Skeletal muscle tissue (tissue), 4 donors: ENCODE data around the gene PNLIP. TPM values are rescaled to one million over a fixed set of nuclear protein-coding genes. Genes with fewer than 3 reads are reported as not detected.

ENCODE experiments used
- H3K27ac ChIP-seq: one replicate; pipeline ENCODE4 v1.7.0; 2013; ENCODE audit warnings: mild to moderate bottlenecking, low read depth, low read length, inconsistent platforms
- H3K27me3 ChIP-seq, 3 donors: one replicate each; pipeline ENCODE4 v1.7.0; 2013; ENCODE audit warnings: low read length in 3 of 3; ENCODE audit not compliant: control insufficient read depth in 3 of 3, insufficient read depth in 3 of 3
- H3K36me3 ChIP-seq, 3 donors: one replicate each; pipeline ENCODE4 v1.7.0; 2013; ENCODE audit warnings: low read length in 3 of 3; ENCODE audit not compliant: control insufficient read depth in 3 of 3, insufficient read depth in 3 of 3
- H3K4me1 ChIP-seq, 3 donors: one replicate each; pipeline ENCODE4 v1.7.0; 2013; ENCODE audit warnings: low read length in 3 of 3, mild to moderate bottlenecking in 3 of 3; ENCODE audit not compliant: control insufficient read depth in 3 of 3, insufficient read depth in 3 of 3
- H3K4me3 ChIP-seq, 3 donors: one replicate each; pipeline ENCODE4 v1.7.0; 2013; ENCODE audit warnings: low read length in 3 of 3
- H3K9ac ChIP-seq, 3 donors: one replicate each; pipeline ENCODE4 v1.7.0; 2013; ENCODE audit warnings: low read length in 3 of 3, mild to moderate bottlenecking in 3 of 3, moderate library complexity in 2 of 3, low read depth in 1 of 3
- H3K9me3 ChIP-seq, 3 donors: one replicate each; pipeline ENCODE4 v1.7.0; 2013; ENCODE audit warnings: low read length in 3 of 3; ENCODE audit not compliant: control insufficient read depth in 3 of 3
- total RNA-seq: library from RNA; depleted of rRNA; stranded (reverse); fragments of >200 nt; gene quantifications from one replicate; pipeline ENCODE4 v1.2.3, GENCODE V29; 2014
- donor health status: Osteomylitis.

The PNLIP gene
- total RNA-seq, 1 donor from 2014 or later, result 1.0 TPM

GRCh38 chr10:116538992-116539391, 6.7 kb upstream of the PNLIP start:
- H3K4me3 ChIP-seq, result no peak overlapping the region
- no peaks in the 10 kb centered on the region for H3K9me3 ChIP-seq
- no peaks in the 10 kb centered on the region for H3K27me3 ChIP-seq
- H3K27ac ChIP-seq, result no peak overlapping the region
- H3K9ac ChIP-seq, result no peak overlapping the region
- no peaks in the 10 kb centered on the region for H3K4me1 ChIP-seq
- H3K36me3 ChIP-seq, result no peaks in the 10 kb centered on the region

DNA sequence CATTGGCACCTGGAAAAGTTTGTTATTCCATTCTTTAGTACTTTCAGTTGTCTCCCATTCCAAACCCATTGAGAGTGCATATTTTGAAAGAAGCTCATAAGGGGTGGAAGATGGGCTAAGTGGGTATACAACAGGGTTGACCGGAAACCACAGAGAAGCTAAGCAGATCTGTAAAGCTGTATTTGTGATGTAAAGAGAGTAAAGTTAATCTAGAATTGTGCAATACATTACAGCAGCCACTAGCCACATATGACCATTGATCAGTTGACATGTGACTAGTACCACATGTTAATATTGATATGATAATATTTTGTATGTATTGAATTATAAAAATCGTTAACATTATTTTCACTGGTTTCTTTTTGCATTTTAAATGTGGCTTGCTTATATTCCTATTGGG, 4.9 kb upstream of the PNLIP start:
- Histone ChIP-seq H3K4me3 (no peak overlapping the region), H3K27ac (no peak overlapping the region), H3K4me1 (no peaks in the 10 kb centered on the region), H3K9me3 (no peaks in the 10 kb centered on the region), H3K9ac (no peak overlapping the region), H3K36me3 (no peaks in the 10 kb centered on the region), H3K27me3 (no peaks in the 10 kb centered on the region)

DNA sequence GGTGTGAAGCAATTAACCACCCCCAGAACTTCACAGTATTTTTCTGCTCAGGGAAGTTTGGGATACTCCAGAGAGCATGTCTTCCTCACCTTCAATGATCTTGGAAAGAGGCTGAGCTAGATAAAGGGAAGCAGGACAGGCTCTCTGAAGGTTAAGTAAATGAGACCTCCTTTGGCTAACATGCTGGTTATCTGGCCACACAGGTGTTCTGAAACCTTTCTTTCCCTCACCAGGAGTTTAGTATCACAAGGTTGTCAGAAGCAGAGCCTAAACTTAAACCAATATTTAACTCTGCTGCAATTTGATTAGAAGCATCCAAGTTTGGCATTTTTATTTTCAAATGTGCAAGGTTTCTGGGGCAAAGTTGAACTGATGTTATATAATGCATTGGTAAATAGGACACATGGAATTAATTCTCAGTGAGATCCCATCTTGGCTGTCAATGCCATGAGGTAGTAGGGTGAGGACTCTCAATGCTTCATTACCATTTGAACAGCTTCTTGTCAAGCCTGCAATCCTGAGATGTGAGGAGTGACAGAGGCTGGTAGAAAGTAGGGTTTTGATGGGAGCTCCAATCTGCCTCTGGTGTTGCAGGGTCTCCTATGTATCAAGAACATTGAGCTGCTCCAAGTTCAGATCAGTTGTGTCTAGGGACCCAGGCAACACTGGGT, 3.6 kb upstream of the PNLIP start:
- no peak overlapping the region for H3K27ac ChIP-seq
- no peaks in the 10 kb centered on the region for H3K9me3 ChIP-seq
- H3K36me3 ChIP-seq, result no peaks in the 10 kb centered on the region
- no peaks in the 10 kb centered on the region for H3K27me3 ChIP-seq
- no peaks in the 10 kb centered on the region for H3K4me1 ChIP-seq
- no peak overlapping the region for H3K4me3 ChIP-seq
- no peak overlapping the region for H3K9ac ChIP-seq

- Histone ChIP-seq H3K9me3 (no peaks in the 10 kb centered on the region), H3K4me1 (no peaks in the 10 kb centered on the region), H3K27ac (no peak overlapping the region), H3K9ac (no peak overlapping the region), H3K4me3 (no peak overlapping the region), H3K27me3 (no peaks in the 10 kb centered on the region), H3K36me3 (no peaks in the 10 kb centered on the region)
Measured at GRCh38 chr10:116545122-116545521, 609 bp upstream of the PNLIP start.

- H3K9me3 ChIP-seq, result no peaks in the 10 kb centered on the region
- H3K27ac ChIP-seq, result no peak overlapping the region
- H3K36me3 ChIP-seq, result no peaks in the 10 kb centered on the region
- no peaks in the 10 kb centered on the region for H3K27me3 ChIP-seq
- no peak overlapping the region for H3K4me3 ChIP-seq
- no peak overlapping the region for H3K9ac ChIP-seq
- no peaks in the 10 kb centered on the region for H3K4me1 ChIP-seq
Measured at GRCh38 chr10:116548301-116548700, 2.6 kb downstream of the PNLIP start.

DNA sequence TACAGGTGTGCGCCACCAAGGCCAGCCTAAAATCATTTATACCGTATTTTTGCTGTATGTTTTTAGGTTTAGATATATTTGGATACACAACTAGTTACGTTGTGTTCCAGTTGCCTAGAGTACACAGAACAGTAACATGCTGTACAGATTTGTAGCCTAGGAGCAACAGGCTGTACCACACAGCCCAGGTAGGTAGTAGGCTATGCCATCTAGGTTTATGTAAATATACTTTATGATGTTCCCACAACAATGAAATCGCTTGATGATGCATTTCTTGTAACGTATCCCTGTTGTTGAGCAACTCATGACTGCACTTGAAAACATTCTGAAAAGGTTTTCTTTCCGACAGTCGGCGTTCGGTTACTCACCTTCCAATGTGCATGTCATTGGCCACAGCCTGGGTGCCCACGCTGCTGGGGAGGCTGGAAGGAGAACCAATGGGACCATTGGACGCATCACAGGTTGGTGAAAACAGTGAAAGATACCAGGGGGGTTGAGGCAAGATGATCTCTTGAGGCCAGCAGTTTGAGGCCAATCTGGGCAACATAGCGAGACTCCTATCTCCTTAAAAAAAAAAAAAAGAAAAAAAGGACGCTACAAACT, 7.7 kb downstream of the PNLIP start:
- Histone ChIP-seq H3K4me1 (no peaks in the 10 kb centered on the region), H3K36me3 (no peaks in the 10 kb centered on the region), H3K27ac (no peak overlapping the region), H3K9me3 (no peaks in the 10 kb centered on the region), H3K9ac (no peak overlapping the region), H3K4me3 (no peak overlapping the region), H3K27me3 (no peaks in the 10 kb centered on the region)

- H3K27me3 ChIP-seq, result no peaks in the 10 kb centered on the region
- H3K4me3 ChIP-seq, result no peak overlapping the region
- H3K36me3 ChIP-seq, result no peaks in the 10 kb centered on the region
- H3K9me3 ChIP-seq, result no peaks in the 10 kb centered on the region
- no peaks in the 10 kb centered on the region for H3K4me1 ChIP-seq
- no peak overlapping the region for H3K27ac ChIP-seq
- no peak overlapping the region for H3K9ac ChIP-seq
Measured at GRCh38 chr10:116554628-116555027, 8.9 kb downstream of the PNLIP start.

DNA sequence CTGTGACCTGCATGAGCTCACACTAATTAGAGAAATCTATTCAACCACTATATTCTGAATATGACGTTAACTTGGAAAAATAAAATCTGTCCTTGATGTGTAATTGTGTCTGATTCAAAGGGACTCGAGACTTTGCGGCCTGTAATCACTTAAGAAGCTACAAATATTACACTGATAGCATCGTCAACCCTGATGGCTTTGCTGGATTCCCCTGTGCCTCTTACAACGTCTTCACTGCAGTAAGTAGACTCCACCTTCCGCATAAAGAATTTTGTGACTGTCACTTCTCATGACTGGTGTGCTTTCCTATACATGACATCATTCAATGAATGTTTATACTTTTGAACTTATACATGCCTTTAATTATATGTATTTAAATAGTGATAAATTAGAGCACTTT, 10.1 kb downstream of the PNLIP start:
- no peak overlapping the region for H3K9ac ChIP-seq
- no peak overlapping the region for H3K27ac ChIP-seq
- no peak overlapping the region for H3K4me3 ChIP-seq
- H3K36me3 ChIP-seq, result no peaks in the 10 kb centered on the region
- H3K27me3 ChIP-seq, result no peaks in the 10 kb centered on the region
- no peaks in the 10 kb centered on the region for H3K4me1 ChIP-seq
- no peaks in the 10 kb centered on the region for H3K9me3 ChIP-seq

DNA sequence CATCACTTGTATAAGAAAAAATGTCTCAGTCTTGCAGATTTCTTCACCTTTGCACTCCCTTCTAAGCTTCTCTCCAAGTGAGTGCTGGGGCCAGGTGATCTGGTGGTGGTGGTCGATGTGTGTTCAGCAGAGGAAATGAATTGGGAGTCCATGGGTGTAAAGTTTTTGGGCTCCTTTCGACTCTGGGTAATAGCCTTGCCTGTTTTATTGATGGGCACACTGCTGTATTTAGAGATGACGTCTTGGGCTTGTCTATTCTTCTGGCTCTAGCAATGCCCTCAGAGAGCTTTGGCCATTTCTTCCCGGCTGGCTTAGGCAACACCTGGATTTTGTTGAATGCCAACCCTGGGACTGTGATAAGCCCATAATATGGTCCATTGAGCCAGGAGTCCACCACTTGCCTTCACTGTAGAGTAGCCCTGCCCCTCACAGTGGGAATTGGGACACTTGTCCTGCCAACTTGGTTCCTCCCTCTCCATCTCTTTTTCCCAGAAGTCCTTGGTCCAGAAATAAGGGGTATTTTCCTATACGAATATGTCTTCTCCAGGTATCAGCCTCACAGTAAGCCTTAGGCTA, 11.7 kb downstream of the PNLIP start:
- Histone ChIP-seq H3K27ac (no peak overlapping the region), H3K4me3 (no peak overlapping the region), H3K9me3 (no peaks in the 10 kb centered on the region), H3K9ac (no peak overlapping the region), H3K4me1 (no peaks in the 10 kb centered on the region), H3K36me3 (no peaks in the 10 kb centered on the region), H3K27me3 (no peaks in the 10 kb centered on the region)

DNA sequence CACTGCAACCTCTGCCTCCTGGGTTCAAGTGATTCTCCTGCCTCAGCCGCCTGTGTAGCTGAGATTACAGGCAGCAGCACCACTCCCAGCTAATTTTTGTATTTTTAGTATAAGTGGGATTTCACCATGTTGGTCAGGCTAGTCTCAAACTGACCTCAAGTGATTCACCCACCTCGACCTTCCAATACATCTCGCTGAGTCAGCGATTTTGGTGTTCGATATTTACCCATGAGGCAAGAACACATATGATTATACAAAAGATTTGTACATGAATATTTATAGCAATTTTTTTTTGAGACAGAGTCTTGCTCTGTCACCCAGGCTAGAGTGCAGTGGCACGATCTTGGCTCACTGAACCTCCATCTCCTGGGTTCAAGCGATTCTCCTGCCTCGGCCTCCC, 19.8 kb downstream of the PNLIP start:
- Histone ChIP-seq H3K9ac (no peak overlapping the region), H3K9me3 (no peaks in the 10 kb centered on the region), H3K27ac (no peak overlapping the region), H3K27me3 (no peaks in the 10 kb centered on the region), H3K4me3 (no peak overlapping the region), H3K36me3 (no peaks in the 10 kb centered on the region), H3K4me1 (no peaks in the 10 kb centered on the region)
